ENCODE measurements around the gene SLAMF8.

SLAMF8 gene

GRCh38 chr1:159817276-159818041 is 9.2 kb upstream of the SLAMF8 start:
- in situ Hi-C loops (cut with HindIII; ENCODE audit: low sequenced_read_pairs), result no loop called here

GRCh38 chr1:159821171-159821867 is 5.4 kb upstream of the SLAMF8 start:
- in situ Hi-C loops (cut with HindIII; ENCODE audit: low sequenced_read_pairs), result no loop called here

GRCh38 chr1:159823406-159823805 is 3.3 kb upstream of the SLAMF8 start:
- in situ Hi-C loops (cut with HindIII; ENCODE audit: low sequenced_read_pairs), result no loop called here

- in situ Hi-C loops (cut with HindIII; ENCODE audit: low sequenced_read_pairs), result no loop called here
These were observed 1.1 kb upstream of the SLAMF8 start for GRCh38 chr1:159825564-159825963.

- in situ Hi-C loops (cut with HindIII; ENCODE audit: low sequenced_read_pairs), result no loop called here
These were observed 423 bp downstream of the SLAMF8 start for GRCh38 chr1:159827102-159827490.

- in situ Hi-C loops (cut with HindIII; ENCODE audit: low sequenced_read_pairs), result no loop called here
These were observed 876 bp downstream of the SLAMF8 start for GRCh38 chr1:159827549-159827948.

- in situ Hi-C loops (cut with HindIII; ENCODE audit: low sequenced_read_pairs), result no loop called here
These were observed 1.5 kb downstream of the SLAMF8 start for GRCh38 chr1:159828176-159828575.

- in situ Hi-C loops (cut with HindIII; ENCODE audit: low sequenced_read_pairs), result no loop called here
These were observed 2.1 kb downstream of the SLAMF8 start for GRCh38 chr1:159828581-159829272.

GRCh38 chr1:159829273-159829634 is 2.6 kb downstream of the SLAMF8 start:
- in situ Hi-C loops (cut with HindIII; ENCODE audit: low sequenced_read_pairs), result no loop called here

- in situ Hi-C loops (cut with HindIII; ENCODE audit: low sequenced_read_pairs), result no loop called here
These were observed 3.3 kb downstream of the SLAMF8 start for GRCh38 chr1:159829822-159830465.

- in situ Hi-C loops (cut with HindIII; ENCODE audit: low sequenced_read_pairs), result no loop called here
These were observed 4.0 kb downstream of the SLAMF8 start for GRCh38 chr1:159830722-159831121.

GRCh38 chr1:159831412-159832141 is 4.9 kb downstream of the SLAMF8 start:
- in situ Hi-C loops (cut with HindIII; ENCODE audit: low sequenced_read_pairs), result no loop called here

- in situ Hi-C loops (cut with HindIII; ENCODE audit: low sequenced_read_pairs), result no loop called here
These were observed 5.6 kb downstream of the SLAMF8 start for GRCh38 chr1:159832309-159832708.

- in situ Hi-C loops (cut with HindIII; ENCODE audit: low sequenced_read_pairs), result no loop called here
These were observed 8.7 kb downstream of the SLAMF8 start for GRCh38 chr1:159835356-159835755.

- in situ Hi-C loops (cut with HindIII; ENCODE audit: low sequenced_read_pairs), result no loop called here
These were observed 9.3 kb downstream of the SLAMF8 start for GRCh38 chr1:159835862-159836525.

GRCh38 chr1:159838715-159839114 is 12.0 kb downstream of the SLAMF8 start:
- in situ Hi-C loops (cut with HindIII; ENCODE audit: low sequenced_read_pairs), result no loop called here

GRCh38 chr1:159839116-159839849 is 12.6 kb downstream of the SLAMF8 start:
- in situ Hi-C loops (cut with HindIII; ENCODE audit: low sequenced_read_pairs), result no loop called here

- in situ Hi-C loops (cut with HindIII; ENCODE audit: low sequenced_read_pairs), result no loop called here
These were observed 15.1 kb downstream of the SLAMF8 start for GRCh38 chr1:159841749-159842148.

- in situ Hi-C loops (cut with HindIII; ENCODE audit: low sequenced_read_pairs), result no loop called here
These were observed 16.8 kb downstream of the SLAMF8 start for GRCh38 chr1:159843459-159843858.

All from DLD1 (cell line).